PFSK-1 (cell line): Measurements from ENCODE around the gene GDI1.

Experiments used
- POLR2AphosphoS5 ChIP-seq: IDR thresholded peaks from 2 replicates; pipeline ENCODE4 v1.6.1; 2012; ENCODE audit warnings: low read depth, mild to moderate bottlenecking, control low read depth, low read length, moderate library complexity
- SIN3A ChIP-seq: IDR thresholded peaks from 2 replicates; pipeline ENCODE4 v1.6.1; 2012; ENCODE audit warnings: mild to moderate bottlenecking, low read length, moderate library complexity, borderline replicate concordance; ENCODE audit not compliant: insufficient read depth
- TAF1 ChIP-seq: IDR thresholded peaks from 2 replicates; pipeline ENCODE4 v1.6.1; 2012; ENCODE audit warnings: low read length, control low read depth, borderline replicate concordance; ENCODE audit not compliant: insufficient read depth
- TF ChIP-seq, protein P1 (sequence below), 2 experiments: IDR thresholded peaks; 2 replicates each; pipeline versions ENCODE4 v1.6.1 to v1.8.0; 2011 to 2012; ENCODE audit warnings: low read depth in 2 of 2, low read length in 2 of 2, control low read depth in 1 of 2, inconsistent platforms in 1 of 2, mild to moderate bottlenecking in 1 of 2, moderate library complexity in 1 of 2; ENCODE audit not compliant: insufficient read depth in 1 of 2

DNA sequence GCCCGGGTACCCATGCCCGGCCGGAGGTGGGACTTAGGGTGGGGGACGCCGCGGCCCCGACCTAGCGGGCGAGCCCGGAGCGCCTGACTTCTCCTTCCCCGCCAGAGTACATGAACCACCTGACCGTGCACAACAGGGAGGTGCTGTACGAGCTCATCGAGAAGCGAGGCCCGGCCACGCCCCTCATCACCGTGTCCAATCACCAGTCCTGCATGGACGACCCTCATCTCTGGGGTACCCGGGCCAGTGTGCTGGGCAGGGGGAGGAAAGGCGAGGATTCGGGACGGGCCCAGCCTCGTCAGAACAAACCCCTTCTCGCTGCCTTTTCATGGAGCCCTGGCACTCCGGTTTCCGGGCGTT lies 25.0 kb upstream of the GDI1 start:
- TF ChIP-seq POLR2AphosphoS5 (no peak), SIN3A (no peak), TAF1 (no peak)
- TF ChIP-seq, protein P1, sequence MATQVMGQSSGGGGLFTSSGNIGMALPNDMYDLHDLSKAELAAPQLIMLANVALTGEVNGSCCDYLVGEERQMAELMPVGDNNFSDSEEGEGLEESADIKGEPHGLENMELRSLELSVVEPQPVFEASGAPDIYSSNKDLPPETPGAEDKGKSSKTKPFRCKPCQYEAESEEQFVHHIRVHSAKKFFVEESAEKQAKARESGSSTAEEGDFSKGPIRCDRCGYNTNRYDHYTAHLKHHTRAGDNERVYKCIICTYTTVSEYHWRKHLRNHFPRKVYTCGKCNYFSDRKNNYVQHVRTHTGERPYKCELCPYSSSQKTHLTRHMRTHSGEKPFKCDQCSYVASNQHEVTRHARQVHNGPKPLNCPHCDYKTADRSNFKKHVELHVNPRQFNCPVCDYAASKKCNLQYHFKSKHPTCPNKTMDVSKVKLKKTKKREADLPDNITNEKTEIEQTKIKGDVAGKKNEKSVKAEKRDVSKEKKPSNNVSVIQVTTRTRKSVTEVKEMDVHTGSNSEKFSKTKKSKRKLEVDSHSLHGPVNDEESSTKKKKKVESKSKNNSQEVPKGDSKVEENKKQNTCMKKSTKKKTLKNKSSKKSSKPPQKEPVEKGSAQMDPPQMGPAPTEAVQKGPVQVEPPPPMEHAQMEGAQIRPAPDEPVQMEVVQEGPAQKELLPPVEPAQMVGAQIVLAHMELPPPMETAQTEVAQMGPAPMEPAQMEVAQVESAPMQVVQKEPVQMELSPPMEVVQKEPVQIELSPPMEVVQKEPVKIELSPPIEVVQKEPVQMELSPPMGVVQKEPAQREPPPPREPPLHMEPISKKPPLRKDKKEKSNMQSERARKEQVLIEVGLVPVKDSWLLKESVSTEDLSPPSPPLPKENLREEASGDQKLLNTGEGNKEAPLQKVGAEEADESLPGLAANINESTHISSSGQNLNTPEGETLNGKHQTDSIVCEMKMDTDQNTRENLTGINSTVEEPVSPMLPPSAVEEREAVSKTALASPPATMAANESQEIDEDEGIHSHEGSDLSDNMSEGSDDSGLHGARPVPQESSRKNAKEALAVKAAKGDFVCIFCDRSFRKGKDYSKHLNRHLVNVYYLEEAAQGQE (IDR thresholded peaks at IDR 0.05; ENCODE audit: insufficient read depth in 1 of 2, low read depth in 2 of 2, low read length in 2 of 2), result no peak
